ENCODE results near the gene C2CD4D. TPM values are rescaled to one million over a fixed set of nuclear protein-coding genes. Genes with fewer than 3 reads are reported as not detected.
"Not testable (repeated sequence)": the region's sequence is repeated elsewhere in the genome, so short reads cannot be mapped to it uniquely, and the experiment has no call there.

Gene C2CD4D
- total RNA-seq, 1 experiment from 2014 or later: 0.79 TPM

DNA sequence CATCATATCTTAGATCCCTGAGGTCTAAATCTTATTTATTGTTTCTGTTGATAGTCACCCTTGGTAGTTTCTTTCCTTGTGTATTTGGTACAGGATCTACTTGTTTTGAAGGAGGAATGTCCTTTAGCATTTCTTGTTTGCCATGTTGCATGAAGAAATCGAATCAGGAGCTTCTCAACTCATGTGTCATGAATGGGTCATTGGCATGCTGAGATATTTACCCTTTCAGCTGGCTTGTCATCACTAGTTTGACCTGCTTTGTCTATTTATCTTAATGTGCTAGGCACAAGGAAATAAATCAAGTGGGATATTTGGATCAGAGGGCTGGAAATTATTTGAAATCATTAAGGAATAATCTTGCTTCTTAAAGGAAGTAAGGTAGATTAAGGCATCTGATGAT is 45.9 kb upstream of the C2CD4D start:
- Mint-ChIP-seq H3K4me3 (no peak overlapping the region), H3K27ac (no peak overlapping the region), H3K9me3 (peaks cover 4 to 8% of the 10 kb centered on the region in 2 experiments; a peak in 3 of 5 replicates), H3K27me3 (ENCODE audit: low read depth) (no peaks in the 10 kb centered on the region), H3K36me3 (ENCODE audit: insufficient read depth in 1 of 3, low read depth in 3 of 3) (peaks cover 17 to 24% (median 18%) of the 10 kb centered on the region in 3 experiments), H3K4me1 (no peaks in the 10 kb centered on the region)
- Histone ChIP-seq H2BK20ac (ENCODE audit: low read depth, low read length, poor library complexity, severe bottlenecking) (no peak overlapping the region), H3K27ac (ENCODE audit: insufficient read length, low read depth, low read length) (no peak overlapping the region), H3K4me1 (ENCODE audit: insufficient read depth, low read length) (no peaks in the 10 kb centered on the region), H2BK12ac (ENCODE audit: insufficient read length, low read depth, low read length) (no peak overlapping the region), H3K4ac (ENCODE audit: low read depth, low read length) (no peak overlapping the region), H2BK15ac (ENCODE audit: low read depth, low read length) (no peak overlapping the region), H3K23me2 (ENCODE audit: insufficient read length, low read depth, low read length, poor library complexity, severe bottlenecking) (no peaks in the 10 kb centered on the region), H2BK5ac (ENCODE audit: insufficient read length, low read length) (no peak overlapping the region), H3K56ac (ENCODE audit: insufficient read length, low read depth, low read length) (no peak overlapping the region), H3K14ac (ENCODE audit: insufficient read depth, low read length) (no peak overlapping the region), H3K18ac (ENCODE audit: insufficient read length, low read depth, low read length) (no peak overlapping the region), H3K23ac (ENCODE audit: insufficient read length, low read depth, low read length) (no peak overlapping the region), H3K9me3 (ENCODE audit: control insufficient read depth, low read depth, low read length) (no peaks in the 10 kb centered on the region), H3T11ph (ENCODE audit: low read length) (no peak overlapping the region), H2BK120ac (ENCODE audit: low read depth, low read length, poor library complexity, severe bottlenecking) (no peak overlapping the region), H4K5ac (ENCODE audit: insufficient read length, low read depth, low read length) (no peak overlapping the region), H2AFZ (ENCODE audit: low read length) (no peak overlapping the region), H3K27me3 (ENCODE audit: insufficient read depth, low read length) (no peaks in the 10 kb centered on the region), H3K79me2 (ENCODE audit: insufficient read depth, low read length) (no peaks in the 10 kb centered on the region), H3K79me1 (ENCODE audit: insufficient read depth, low read depth, low read length, poor library complexity, severe bottlenecking) (no peaks in the 10 kb centered on the region), H4K91ac (ENCODE audit: insufficient read length, low read depth, low read length) (no peak overlapping the region), H4K20me1 (ENCODE audit: control insufficient read depth, insufficient read depth, insufficient read length) (no peaks in the 10 kb centered on the region), H3K4me2 (ENCODE audit: insufficient read depth, insufficient read length, low read length) (no peak overlapping the region), H3K9ac (ENCODE audit: extremely low read depth, insufficient read length, low read length) (no peak overlapping the region), H4K8ac (replicated peaks; ENCODE audit: insufficient read length, low read depth, low read length) (no peak overlapping the region), H2AK5ac (ENCODE audit: insufficient read length, low read length) (no peak overlapping the region)
- TF ChIP-seq, protein P1, sequence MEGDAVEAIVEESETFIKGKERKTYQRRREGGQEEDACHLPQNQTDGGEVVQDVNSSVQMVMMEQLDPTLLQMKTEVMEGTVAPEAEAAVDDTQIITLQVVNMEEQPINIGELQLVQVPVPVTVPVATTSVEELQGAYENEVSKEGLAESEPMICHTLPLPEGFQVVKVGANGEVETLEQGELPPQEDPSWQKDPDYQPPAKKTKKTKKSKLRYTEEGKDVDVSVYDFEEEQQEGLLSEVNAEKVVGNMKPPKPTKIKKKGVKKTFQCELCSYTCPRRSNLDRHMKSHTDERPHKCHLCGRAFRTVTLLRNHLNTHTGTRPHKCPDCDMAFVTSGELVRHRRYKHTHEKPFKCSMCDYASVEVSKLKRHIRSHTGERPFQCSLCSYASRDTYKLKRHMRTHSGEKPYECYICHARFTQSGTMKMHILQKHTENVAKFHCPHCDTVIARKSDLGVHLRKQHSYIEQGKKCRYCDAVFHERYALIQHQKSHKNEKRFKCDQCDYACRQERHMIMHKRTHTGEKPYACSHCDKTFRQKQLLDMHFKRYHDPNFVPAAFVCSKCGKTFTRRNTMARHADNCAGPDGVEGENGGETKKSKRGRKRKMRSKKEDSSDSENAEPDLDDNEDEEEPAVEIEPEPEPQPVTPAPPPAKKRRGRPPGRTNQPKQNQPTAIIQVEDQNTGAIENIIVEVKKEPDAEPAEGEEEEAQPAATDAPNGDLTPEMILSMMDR (conservative IDR thresholded peaks at IDR 0.05): no peak
- no peak for DNase-seq
- WGBS (ENCODE audit: extremely low coverage, insufficient read length, low lambda C conversion rate): no CpG with 5 or more reads among the region's 1 CpG

DNA sequence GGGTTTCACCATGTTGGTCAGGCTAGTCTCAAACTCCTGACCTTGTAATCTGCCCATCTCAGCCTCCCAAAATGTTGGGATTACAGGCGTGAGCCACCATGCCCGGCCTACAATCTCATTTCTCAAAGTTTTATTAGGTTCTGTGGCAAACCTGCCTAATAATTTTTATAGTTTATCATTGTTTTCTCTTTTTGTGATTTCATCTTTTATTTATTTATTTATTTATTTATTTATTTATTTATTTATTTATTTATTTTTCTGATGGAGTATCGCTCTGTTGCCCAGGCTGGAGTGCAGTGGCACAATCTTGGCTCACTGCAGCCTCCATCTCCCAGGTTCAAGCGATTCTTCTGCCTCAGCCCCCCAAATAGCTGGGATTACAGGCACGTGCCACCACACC is 45.3 kb upstream of the C2CD4D start:
- not testable (repeated sequence) for H2BK20ac ChIP-seq (ENCODE audit: low read depth, low read length, poor library complexity, severe bottlenecking); H3K4me1 Mint-ChIP-seq

More for the DNA sequence above, 45.3 kb upstream of the C2CD4D start:
- H3K79me1 ChIP-seq (ENCODE audit: insufficient read depth, low read depth, low read length, poor library complexity, severe bottlenecking); H2BK120ac ChIP-seq (ENCODE audit: low read depth, low read length, poor library complexity, severe bottlenecking); H4K20me1 ChIP-seq (ENCODE audit: control insufficient read depth, insufficient read depth, insufficient read length); H3K23me2 ChIP-seq (ENCODE audit: insufficient read length, low read depth, low read length, poor library complexity, severe bottlenecking); H3T11ph ChIP-seq (ENCODE audit: low read length); H3K9me3 Mint-ChIP-seq; H3K27ac ChIP-seq (ENCODE audit: insufficient read length, low read depth, low read length); H3K4me1 ChIP-seq (ENCODE audit: insufficient read depth, low read length); H3K79me2 ChIP-seq (ENCODE audit: insufficient read depth, low read length); H4K91ac ChIP-seq (ENCODE audit: insufficient read length, low read depth, low read length); H3K27ac Mint-ChIP-seq; H3K9ac ChIP-seq (ENCODE audit: extremely low read depth, insufficient read length, low read length); H3K27me3 Mint-ChIP-seq (ENCODE audit: low read depth); H3K14ac ChIP-seq (ENCODE audit: insufficient read depth, low read length); H2BK5ac ChIP-seq (ENCODE audit: insufficient read length, low read length); H3K27me3 ChIP-seq (ENCODE audit: insufficient read depth, low read length); H4K5ac ChIP-seq (ENCODE audit: insufficient read length, low read depth, low read length); H2BK15ac ChIP-seq (ENCODE audit: low read depth, low read length); H3K56ac ChIP-seq (ENCODE audit: insufficient read length, low read depth, low read length); DNase-seq; H3K4me3 Mint-ChIP-seq; H3K9me3 ChIP-seq (ENCODE audit: control insufficient read depth, low read depth, low read length); H3K23ac ChIP-seq (ENCODE audit: insufficient read length, low read depth, low read length); H3K4ac ChIP-seq (ENCODE audit: low read depth, low read length); H3K4me2 ChIP-seq (ENCODE audit: insufficient read depth, insufficient read length, low read length); H3K18ac ChIP-seq (ENCODE audit: insufficient read length, low read depth, low read length); H4K8ac ChIP-seq (replicated peaks; ENCODE audit: insufficient read length, low read depth, low read length); H2AFZ ChIP-seq (ENCODE audit: low read length); H2BK12ac ChIP-seq (ENCODE audit: insufficient read length, low read depth, low read length); H2AK5ac ChIP-seq (ENCODE audit: insufficient read length, low read length): not testable (repeated sequence)
- WGBS (ENCODE audit: extremely low coverage, insufficient read length, low lambda C conversion rate): no CpG with 5 or more reads among the region's 5 CpGs
- H3K36me3 Mint-ChIP-seq (ENCODE audit: insufficient read depth in 1 of 3, low read depth in 3 of 3): peaks cover 17 to 24% (median 18%) of the 10 kb centered on the region in 3 experiments

All from H9 (cell line).